Measurements from ENCODE around the gene ZFAND3. TPM values are rescaled to one million over a fixed set of nuclear protein-coding genes. Genes with fewer than 3 reads are reported as not detected.
A peak's percentile ranks its signal among the peaks of the same experiment; 100 is the strongest.

ZFAND3 gene
- 37.9 TPM for polyA plus RNA-seq (2013, experiment 1 of 2)
- polyA plus RNA-seq (2013, experiment 2 of 2): 41.6 TPM

DNA sequence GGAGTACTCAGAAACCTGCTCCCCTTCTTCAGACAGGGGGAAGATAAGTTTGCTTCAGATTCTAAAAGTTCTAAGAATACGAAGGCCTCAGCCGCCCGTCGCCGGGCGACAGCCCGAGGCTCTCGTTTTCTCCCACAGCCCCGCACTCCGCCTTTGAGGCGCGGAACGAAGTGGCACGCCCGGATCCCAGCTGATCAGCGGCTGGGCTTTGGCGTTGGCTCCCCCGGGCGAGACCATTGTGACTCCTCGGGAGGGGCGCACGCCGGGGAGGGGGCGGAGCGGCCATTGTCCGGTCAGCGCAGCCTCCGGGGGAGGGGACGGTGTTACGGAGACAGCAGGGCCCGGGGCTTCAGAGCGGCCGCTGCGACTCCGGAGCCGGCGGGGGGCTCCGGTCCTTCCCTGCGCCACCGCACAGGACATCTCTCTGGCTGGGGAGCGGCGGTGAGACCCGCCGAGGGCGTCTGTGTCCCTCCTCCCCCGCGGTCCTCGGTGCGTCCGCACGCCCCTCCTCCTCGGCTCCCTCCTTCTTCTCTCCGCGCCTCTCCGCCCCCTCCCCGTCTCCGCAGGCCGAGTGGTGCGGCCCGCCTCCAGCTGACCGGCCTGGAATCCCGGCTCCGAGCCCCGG lies at the start of gene ZFAND3:
TSS of gene ZFAND3 (plus strand) at position 551 of the 625 bp plus-strand sequence. CDS start 219 bp downstream, outside the sequence.
- peak within 1 kb of the TSS; percentile 99 for H3K18ac ChIP-seq (ENCODE audit: low read length)
- peak within 1 kb of the TSS; percentile 81 for H3K9ac ChIP-seq (ENCODE audit: low read length)
- H2AK5ac ChIP-seq (ENCODE audit: low read length): no peak within 1 kb of the TSS
- H3K4me1 ChIP-seq (ENCODE audit: control insufficient read depth, low read depth, low read length): peaks cover 6% of the 10 kb centered on the region
- peak within 1 kb of the TSS; percentile 93 for H2BK15ac ChIP-seq (replicated peaks; ENCODE audit: low read depth)
- peak within 1 kb of the TSS; percentile 99 for H3K27ac ChIP-seq (ENCODE audit: low read depth, low read length)
- H2BK5ac ChIP-seq (ENCODE audit: low read length): peak within 1 kb of the TSS; percentile 92
- peaks cover 6% of the 10 kb centered on the region for H3K79me1 ChIP-seq (ENCODE audit: low read length)
- DNase-seq: peak; percentile 98
- H3K4me3 ChIP-seq (ENCODE audit: low read length): peak within 1 kb of the TSS; percentile 71
- peak within 1 kb of the TSS; percentile 100 for H3K4ac ChIP-seq (ENCODE audit: low read depth, low read length)
- peak within 1 kb of the TSS; percentile 82 for H4K8ac ChIP-seq (ENCODE audit: low read depth, low read length)
- no peak within 1 kb of the TSS for H4K5ac ChIP-seq (ENCODE audit: low read length)
- H2BK120ac ChIP-seq (ENCODE audit: low read depth, low read length): peak within 1 kb of the TSS; percentile 99
- H3K4me2 ChIP-seq (ENCODE audit: low read length): peak within 1 kb of the TSS; percentile 59
- H3K79me2 ChIP-seq (ENCODE audit: control insufficient read depth, insufficient read depth, low read length): peaks cover 38% of the 10 kb centered on the region
- H3K36me3 ChIP-seq (ENCODE audit: control insufficient read depth, insufficient read depth, low read length): no peaks in the 10 kb centered on the region
- WGBS (ENCODE audit: extremely low coverage, insufficient coverage, low lambda C conversion rate): no CpG with 5 or more reads among the region's 64 CpGs
- H3K56ac ChIP-seq (ENCODE audit: low read length): peak within 1 kb of the TSS; percentile 89
- no peaks in the 10 kb centered on the region for H3K27me3 ChIP-seq (ENCODE audit: insufficient read depth, low read length, poor library complexity)
- H3K23ac ChIP-seq (ENCODE audit: low read length): peak within 1 kb of the TSS; percentile 49

GRCh38 chr6:37774028-37774680 lies 45.4 kb upstream of the ZFAND3 start:
- no peak overlapping the region for H3K4me2 ChIP-seq (ENCODE audit: low read length)
- H2AK5ac ChIP-seq (ENCODE audit: low read length): no peak overlapping the region
- no peaks in the 10 kb centered on the region for H3K79me2 ChIP-seq (ENCODE audit: control insufficient read depth, insufficient read depth, low read length)
- H3K23ac ChIP-seq (ENCODE audit: low read length): no peak overlapping the region
- no peak overlapping the region for H3K27ac ChIP-seq (ENCODE audit: low read depth, low read length)
- H2BK15ac ChIP-seq (replicated peaks; ENCODE audit: low read depth): no peak overlapping the region
- peaks cover 7% of the 10 kb centered on the region for H3K4me1 ChIP-seq (ENCODE audit: control insufficient read depth, low read depth, low read length)
- H3K4ac ChIP-seq (ENCODE audit: low read depth, low read length): no peak overlapping the region
- no peak for DNase-seq
- no peak overlapping the region for H3K56ac ChIP-seq (ENCODE audit: low read length)
- H3K9ac ChIP-seq (ENCODE audit: low read length): no peak overlapping the region
- no peak overlapping the region for H2BK120ac ChIP-seq (ENCODE audit: low read depth, low read length)
- H3K18ac ChIP-seq (ENCODE audit: low read length): no peak overlapping the region
- H3K4me3 ChIP-seq (ENCODE audit: low read length): no peak overlapping the region
- no peaks in the 10 kb centered on the region for H3K36me3 ChIP-seq (ENCODE audit: control insufficient read depth, insufficient read depth, low read length)
- WGBS (ENCODE audit: extremely low coverage, insufficient coverage, low lambda C conversion rate): no CpG with 5 or more reads among the region's 3 CpGs
- H3K27me3 ChIP-seq (ENCODE audit: insufficient read depth, low read length, poor library complexity): no peaks in the 10 kb centered on the region
- no peak overlapping the region for H2BK5ac ChIP-seq (ENCODE audit: low read length)
- no peaks in the 10 kb centered on the region for H3K79me1 ChIP-seq (ENCODE audit: low read length)
- no peak overlapping the region for H4K5ac ChIP-seq (ENCODE audit: low read length)
- H4K8ac ChIP-seq (ENCODE audit: low read depth, low read length): no peak overlapping the region

GRCh38 chr6:37776566-37776965 lies 43.0 kb upstream of the ZFAND3 start:
- Histone ChIP-seq H2AK5ac (ENCODE audit: low read length) (no peak overlapping the region), H3K79me1 (ENCODE audit: low read length) (no peaks in the 10 kb centered on the region), H3K4me3 (ENCODE audit: low read length) (no peak overlapping the region), H3K79me2 (ENCODE audit: control insufficient read depth, insufficient read depth, low read length) (no peaks in the 10 kb centered on the region), H2BK120ac (ENCODE audit: low read depth, low read length) (no peak overlapping the region), H3K56ac (ENCODE audit: low read length) (no peak overlapping the region), H4K8ac (ENCODE audit: low read depth, low read length) (no peak overlapping the region), H3K36me3 (ENCODE audit: control insufficient read depth, insufficient read depth, low read length) (no peaks in the 10 kb centered on the region), H3K4ac (ENCODE audit: low read depth, low read length) (no peak overlapping the region), H4K5ac (ENCODE audit: low read length) (no peak overlapping the region), H3K27ac (ENCODE audit: low read depth, low read length) (no peak overlapping the region), H3K9ac (ENCODE audit: low read length) (no peak overlapping the region), H3K4me2 (ENCODE audit: low read length) (no peak overlapping the region), H3K4me1 (ENCODE audit: control insufficient read depth, low read depth, low read length) (peaks cover 13% of the 10 kb centered on the region), H3K27me3 (ENCODE audit: insufficient read depth, low read length, poor library complexity) (no peaks in the 10 kb centered on the region), H2BK15ac (replicated peaks; ENCODE audit: low read depth) (no peak overlapping the region), H3K23ac (ENCODE audit: low read length) (no peak overlapping the region), H3K18ac (ENCODE audit: low read length) (no peak overlapping the region), H2BK5ac (ENCODE audit: low read length) (no peak overlapping the region)
- no CpG with 5 or more reads among the region's 9 CpGs for WGBS (ENCODE audit: extremely low coverage, insufficient coverage, low lambda C conversion rate)
- DNase-seq: no peak

- Histone ChIP-seq H3K4me3 (ENCODE audit: low read length) (no peak overlapping the region), H2BK15ac (replicated peaks; ENCODE audit: low read depth) (no peak overlapping the region), H3K4me1 (ENCODE audit: control insufficient read depth, low read depth, low read length) (peaks cover 13% of the 10 kb centered on the region), H3K56ac (ENCODE audit: low read length) (peak overlapping the region; percentile 43), H4K8ac (ENCODE audit: low read depth, low read length) (no peak overlapping the region), H3K4me2 (ENCODE audit: low read length) (no peak overlapping the region), H3K79me2 (ENCODE audit: control insufficient read depth, insufficient read depth, low read length) (no peaks in the 10 kb centered on the region), H3K27me3 (ENCODE audit: insufficient read depth, low read length, poor library complexity) (no peaks in the 10 kb centered on the region), H2BK5ac (ENCODE audit: low read length) (no peak overlapping the region), H3K23ac (ENCODE audit: low read length) (no peak overlapping the region), H3K27ac (ENCODE audit: low read depth, low read length) (no peak overlapping the region), H3K79me1 (ENCODE audit: low read length) (no peaks in the 10 kb centered on the region), H3K9ac (ENCODE audit: low read length) (no peak overlapping the region), H3K36me3 (ENCODE audit: control insufficient read depth, insufficient read depth, low read length) (no peaks in the 10 kb centered on the region), H4K5ac (ENCODE audit: low read length) (no peak overlapping the region), H3K18ac (ENCODE audit: low read length) (no peak overlapping the region), H2BK120ac (ENCODE audit: low read depth, low read length) (no peak overlapping the region), H3K4ac (ENCODE audit: low read depth, low read length) (no peak overlapping the region), H2AK5ac (ENCODE audit: low read length) (no peak overlapping the region)
- DNase-seq: peak; percentile 48
- no CpG with 5 or more reads among the region's 10 CpGs for WGBS (ENCODE audit: extremely low coverage, insufficient coverage, low lambda C conversion rate)
These were observed 42.2 kb upstream of the ZFAND3 start for GRCh38 chr6:37777272-37777834.

DNA sequence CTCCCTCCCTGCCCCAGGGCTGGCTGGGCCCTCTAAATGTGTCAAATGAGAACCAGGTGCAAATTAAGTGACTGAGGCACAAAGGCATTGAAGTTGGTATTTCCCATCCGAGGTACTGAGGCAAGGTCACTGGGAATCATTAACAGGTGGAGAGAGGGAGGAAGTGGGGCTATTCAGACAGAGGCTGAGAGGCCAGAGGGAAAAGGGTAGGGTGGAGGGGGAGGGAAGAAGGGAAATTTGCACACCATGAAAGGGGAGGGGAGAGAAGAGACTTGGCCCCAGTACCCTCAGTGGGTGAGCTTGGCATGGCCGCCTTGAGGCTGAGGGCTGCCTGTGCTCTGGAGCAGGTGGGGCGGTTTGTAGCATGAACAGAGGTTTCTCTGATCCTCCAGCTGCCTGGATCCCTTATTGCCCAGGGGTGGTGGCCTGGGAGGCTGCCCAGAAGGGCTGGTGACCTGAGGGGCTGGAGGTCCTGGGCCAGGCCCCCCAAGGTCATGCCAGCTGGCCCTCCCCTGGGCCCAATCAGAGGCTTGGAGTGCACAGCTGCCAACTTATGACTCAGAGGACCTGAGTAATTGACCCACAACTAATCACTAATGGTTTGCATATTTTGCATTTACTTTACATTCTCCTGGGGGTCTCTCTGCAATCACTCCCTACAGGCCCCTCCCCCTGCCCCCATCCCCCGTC lies 40.3 kb upstream of the ZFAND3 start:
- DNase-seq: no peak
- no CpG with 5 or more reads among the region's 4 CpGs for WGBS (ENCODE audit: extremely low coverage, insufficient coverage, low lambda C conversion rate)
- H3K27ac ChIP-seq (ENCODE audit: low read depth, low read length): no peak overlapping the region
- no peak overlapping the region for H3K56ac ChIP-seq (ENCODE audit: low read length)
- no peak overlapping the region for H3K4me2 ChIP-seq (ENCODE audit: low read length)
- H2BK5ac ChIP-seq (ENCODE audit: low read length): no peak overlapping the region
- H2AK5ac ChIP-seq (ENCODE audit: low read length): no peak overlapping the region
- no peak overlapping the region for H4K5ac ChIP-seq (ENCODE audit: low read length)
- no peak overlapping the region for H3K4ac ChIP-seq (ENCODE audit: low read depth, low read length)
- no peak overlapping the region for H2BK120ac ChIP-seq (ENCODE audit: low read depth, low read length)
- H2BK15ac ChIP-seq (replicated peaks; ENCODE audit: low read depth): no peak overlapping the region
- no peaks in the 10 kb centered on the region for H3K79me2 ChIP-seq (ENCODE audit: control insufficient read depth, insufficient read depth, low read length)
- no peak overlapping the region for H3K18ac ChIP-seq (ENCODE audit: low read length)
- H4K8ac ChIP-seq (ENCODE audit: low read depth, low read length): no peak overlapping the region
- H3K4me3 ChIP-seq (ENCODE audit: low read length): no peak overlapping the region
- H3K9ac ChIP-seq (ENCODE audit: low read length): no peak overlapping the region
- no peaks in the 10 kb centered on the region for H3K36me3 ChIP-seq (ENCODE audit: control insufficient read depth, insufficient read depth, low read length)
- H3K27me3 ChIP-seq (ENCODE audit: insufficient read depth, low read length, poor library complexity): no peaks in the 10 kb centered on the region
- no peaks in the 10 kb centered on the region for H3K79me1 ChIP-seq (ENCODE audit: low read length)
- peaks cover 16% of the 10 kb centered on the region for H3K4me1 ChIP-seq (ENCODE audit: control insufficient read depth, low read depth, low read length)
- no peak overlapping the region for H3K23ac ChIP-seq (ENCODE audit: low read length)

Measured in mesendoderm (in vitro differentiated cells).